Measurements from ENCODE around the gene CHD6.

- TF ChIP-seq CTCF (conservative IDR thresholded peaks at IDR 0.05) (no peak), ZFX (IDR thresholded peaks at IDR 0.05) (no peak)
These were observed 166.0 kb downstream of the CHD6 start for GRCh38 chr20:41452226-41452625.

Data from C4-2B (cell line).